ENCODE data around the gene JARID2. TPM values are rescaled to one million over a fixed set of nuclear protein-coding genes. Genes with fewer than 3 reads are reported as not detected.
"Not testable (repeated sequence)": the region's sequence is repeated elsewhere in the genome, so short reads cannot be mapped to it uniquely, and the experiment has no call there.

Gene JARID2
- total and polyA plus RNA-seq, 12 donors = 2.3 to 11.6 (median 8.7) TPM

- peaks cover 0 to 17% (median 0%) of the 10 kb centered on the region in 9 donors for H3K36me3 ChIP-seq
- ATAC-seq (peak in 1 of 8 donors; percentile 36), DNase-seq (no peak)
- no peak overlapping the region for H3K4me3 ChIP-seq
- no peak overlapping the region for H3K27ac ChIP-seq
- whole genome bisulfite sequencing, 2 donors = 52 to 63% methylated on average over 6 of the region's 6 CpGs
- H3K27me3 ChIP-seq = no peaks in the 10 kb centered on the region
- TF ChIP-seq CTCF (IDR thresholded peaks at IDR 0.05) = no peak
- intact Hi-C loops (cut with DNase I) = no loop called here
- H3K9me3 ChIP-seq = peaks cover 0 to 10% (median 2%) of the 10 kb centered on the region in 11 donors
- H3K4me1 ChIP-seq = peaks cover 0 to 49% (median 24%) of the 10 kb centered on the region in 9 donors
Measured at GRCh38 chr6:15413466-15414234, 167.8 kb downstream of the JARID2 start.

- intact Hi-C loops (cut with DNase I) = no loop called here
- no peak for ATAC-seq
- DNase-seq = no peak
- peaks cover 0 to 44% (median 19%) of the 10 kb centered on the region in 9 donors for H3K4me1 ChIP-seq
- peaks cover 0 to 17% (median 0%) of the 10 kb centered on the region in 9 donors for H3K36me3 ChIP-seq
- H3K4me3 ChIP-seq = no peak overlapping the region
- no peaks in the 10 kb centered on the region for H3K27me3 ChIP-seq
- WGBS, 2 donors = 37 to 39% methylated on average over 2 of the region's 2 CpGs
- TF ChIP-seq CTCF (IDR thresholded peaks at IDR 0.05) = no peak
- peaks cover 0 to 16% (median 8%) of the 10 kb centered on the region in 11 donors for H3K9me3 ChIP-seq
- H3K27ac ChIP-seq = no peak overlapping the region
Measured at GRCh38 chr6:15414235-15414612, 168.4 kb downstream of the JARID2 start.

GRCh38 chr6:15415622-15416021 lies 169.8 kb downstream of the JARID2 start:
- intact Hi-C loops (cut with DNase I); H3K4me3 ChIP-seq; H3K27me3 ChIP-seq; ATAC-seq; DNase-seq; H3K27ac ChIP-seq: not testable (repeated sequence)
- H3K36me3 ChIP-seq = peaks cover 0 to 12% (median 0%) of the 10 kb centered on the region in 9 donors
- H3K4me1 ChIP-seq = peaks cover 0 to 35% (median 10%) of the 10 kb centered on the region in 9 donors
- WGBS, 2 donors = 98 to 99% methylated on average over 12 to 30 of the region's 30 CpGs
- peaks cover 0 to 28% (median 17%) of the 10 kb centered on the region in 11 donors for H3K9me3 ChIP-seq

GRCh38 chr6:15416932-15417509 lies 171.2 kb downstream of the JARID2 start:
- peaks cover 0 to 28% (median 17%) of the 10 kb centered on the region in 11 donors for H3K9me3 ChIP-seq
- peaks cover 0 to 45% (median 19%) of the 10 kb centered on the region in 9 donors for H3K4me1 ChIP-seq
- 42 to 67% methylated on average over 6 of the region's 6 CpGs for WGBS, 2 donors
- peaks cover 0 to under 1% (median 0%) of the 10 kb centered on the region in 9 donors for H3K36me3 ChIP-seq
- ATAC-seq = peak in 3 of 8 donors; percentile 42 to 58 (median 51)
- no peak overlapping the region for H3K4me3 ChIP-seq
- no peaks in the 10 kb centered on the region for H3K27me3 ChIP-seq
- no peak overlapping the region for H3K27ac ChIP-seq
- intact Hi-C loops (cut with DNase I) = no loop called here
- DNase-seq = no peak
- no peak for TF ChIP-seq CTCF (IDR thresholded peaks at IDR 0.05)

All from heart right ventricle (tissue), 16 donors.